Esophagus squamous epithelium (tissue), 5 donors: ENCODE results near the gene EIF3J. TPM values are rescaled to one million over a fixed set of nuclear protein-coding genes. Genes with fewer than 3 reads are reported as not detected.

Experiments used
- DNase-seq: peaks from one replicate; lab custom pipeline; 2025; lab: John Stamatoyannopoulos, UW
- H3K27ac ChIP-seq, 4 donors: fragments of 200-600 bp; sonication (generic); one replicate each; pipeline ENCODE4 v1.5.1; 2016 to 2019; ENCODE audit warnings: mild to moderate bottlenecking in 1 of 4
- H3K27me3 ChIP-seq, 4 donors: fragments of 200-600 bp; sonication (generic); 1 replicate in 3 of 4; 2 replicates in 1 of 4; pipeline versions ENCODE4 v1.5.1 to v1.6.0; 2017 to 2021; ENCODE audit warnings: antibody characterized with exemption in 1 of 4
- H3K36me3 ChIP-seq, 3 donors: fragments of 200-600 bp; sonication (generic); one replicate each; pipeline ENCODE4 v1.5.1; 2016 to 2019
- H3K4me1 ChIP-seq, 3 donors: fragments of 200-600 bp; sonication (generic); one replicate each; pipeline ENCODE4 v1.5.1; 2017 to 2019
- H3K4me3 ChIP-seq, 4 donors: fragments of 200-600 bp; sonication (generic); 1 replicate in 3 of 4; 2 replicates in 1 of 4; pipeline ENCODE4 v1.5.1; 2016 to 2019; ENCODE audit warnings: mild to moderate bottlenecking in 2 of 4, moderate library complexity in 1 of 4
- H3K9me3 ChIP-seq, 3 donors: fragments of 200-600 bp; sonication (generic); one replicate each; pipeline ENCODE4 v1.5.1; 2016 to 2019
- POLR2A ChIP-seq, 4 donors: fragments of 450-650 bp; IDR thresholded peaks; one replicate each; pipeline ENCODE4 v1.6.1; 2017; ENCODE audit warnings: antibody characterized with exemption in 4 of 4, mild to moderate bottlenecking in 4 of 4, moderate library complexity in 3 of 4
- WGBS, 2 donors: methylation state at CpG; one replicate each; pipeline ENCODE4 v1.1.5; 2018; 5-methylcytosine and 5-hydroxymethylcytosine counted together
- intact Hi-C: fragments of 100-400 bp; cut with DNase I; formaldehyde crosslinking; loops from one replicate; pipeline ENCODE4 v1.15.0; 2022
- total RNA-seq, 4 donors: library from RNA; depleted of rRNA; stranded (reverse); fragments of >200 nt; gene quantifications; one replicate each; pipeline ENCODE4 v1.1.0, GENCODE V29; 2016
- TF ChIP-seq, protein P1 (sequence below), 6 experiments: fragments of 450-650 bp in 4 of 6; fragments of 200-600 bp in 2 of 6; sonication (generic) in 2 of 6; IDR thresholded peaks; one replicate each; pipeline ENCODE4 v1.5.1; 2016 to 2019; ENCODE audit warnings: antibody characterized with exemption in 6 of 6, mild to moderate bottlenecking in 4 of 6, moderate library complexity in 4 of 6
- donor health status: DM: yes; HTN: yes; CAD: no.

The EIF3J gene
- total RNA-seq = 10 to 100 TPM; 28.2 to 82.8 (median 58.6) TPM

DNA sequence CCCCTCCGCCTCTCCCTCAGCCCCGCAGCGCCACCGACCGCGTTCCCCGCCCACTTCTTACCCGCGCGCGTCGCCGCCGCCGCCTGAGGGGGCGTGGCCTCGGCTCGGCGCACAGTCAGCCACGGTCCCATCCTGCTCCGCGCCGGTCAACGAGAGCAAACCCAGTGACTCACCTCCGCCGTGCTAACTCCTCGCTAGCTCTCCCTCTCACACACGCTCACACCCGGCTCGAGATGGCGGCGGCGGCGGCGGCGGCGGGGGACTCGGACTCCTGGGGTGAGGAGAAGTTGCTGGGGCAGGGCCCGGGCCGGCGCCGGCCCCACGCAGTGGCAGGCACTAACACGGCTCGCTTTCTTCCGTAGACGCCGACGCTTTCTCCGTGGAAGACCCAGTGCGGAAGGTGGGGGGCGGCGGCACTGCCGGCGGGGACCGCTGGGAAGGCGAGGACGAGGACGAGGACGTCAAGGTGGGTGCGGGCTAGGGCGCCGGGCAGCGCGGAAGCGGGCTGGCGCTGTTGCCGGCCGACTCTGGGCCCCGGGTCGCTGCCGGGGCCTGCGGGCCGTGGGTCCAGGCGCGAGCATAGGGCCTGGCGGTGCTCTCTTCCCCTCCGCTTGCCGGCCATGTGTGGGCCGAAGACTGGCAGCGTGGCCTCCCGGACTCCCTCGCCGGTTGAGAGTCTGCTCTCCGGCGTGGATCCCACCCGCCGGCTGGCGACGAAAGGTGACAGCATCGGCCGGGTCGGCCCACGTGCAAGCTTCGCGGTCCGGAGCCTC lies at the start of gene EIF3J:
EIF3J (plus strand) TSS at position 186 of the 773 bp plus-strand sequence; CDS start at position 234, 48 bp downstream.
- Histone ChIP-seq H3K4me1 (peaks cover 10 to 71% (median 27%) of the 10 kb centered on the region in 3 donors), H3K27ac (peak within 1 kb of the TSS; percentile 97 to 99 (median 98)), H3K36me3 (peaks cover 0 to 33% (median 4%) of the 10 kb centered on the region in 3 donors), H3K9me3 (no peaks in the 10 kb centered on the region), H3K4me3 (peak within 1 kb of the TSS; percentile 96 to 98 (median 98)), H3K27me3 (no peaks in the 10 kb centered on the region)
- peak in 3 of 4 donors; percentile 55 to 79 (median 68) for TF ChIP-seq POLR2A (IDR thresholded peaks at IDR 0.05)
- TF ChIP-seq, protein P1, sequence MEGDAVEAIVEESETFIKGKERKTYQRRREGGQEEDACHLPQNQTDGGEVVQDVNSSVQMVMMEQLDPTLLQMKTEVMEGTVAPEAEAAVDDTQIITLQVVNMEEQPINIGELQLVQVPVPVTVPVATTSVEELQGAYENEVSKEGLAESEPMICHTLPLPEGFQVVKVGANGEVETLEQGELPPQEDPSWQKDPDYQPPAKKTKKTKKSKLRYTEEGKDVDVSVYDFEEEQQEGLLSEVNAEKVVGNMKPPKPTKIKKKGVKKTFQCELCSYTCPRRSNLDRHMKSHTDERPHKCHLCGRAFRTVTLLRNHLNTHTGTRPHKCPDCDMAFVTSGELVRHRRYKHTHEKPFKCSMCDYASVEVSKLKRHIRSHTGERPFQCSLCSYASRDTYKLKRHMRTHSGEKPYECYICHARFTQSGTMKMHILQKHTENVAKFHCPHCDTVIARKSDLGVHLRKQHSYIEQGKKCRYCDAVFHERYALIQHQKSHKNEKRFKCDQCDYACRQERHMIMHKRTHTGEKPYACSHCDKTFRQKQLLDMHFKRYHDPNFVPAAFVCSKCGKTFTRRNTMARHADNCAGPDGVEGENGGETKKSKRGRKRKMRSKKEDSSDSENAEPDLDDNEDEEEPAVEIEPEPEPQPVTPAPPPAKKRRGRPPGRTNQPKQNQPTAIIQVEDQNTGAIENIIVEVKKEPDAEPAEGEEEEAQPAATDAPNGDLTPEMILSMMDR (IDR thresholded peaks at IDR 0.05) = no peak
- intact Hi-C loops = no loop called here
- WGBS, 2 donors = 0% methylated on average over 15 to 19 of the region's 97 CpGs
- peak; percentile 83 for DNase-seq

DNA sequence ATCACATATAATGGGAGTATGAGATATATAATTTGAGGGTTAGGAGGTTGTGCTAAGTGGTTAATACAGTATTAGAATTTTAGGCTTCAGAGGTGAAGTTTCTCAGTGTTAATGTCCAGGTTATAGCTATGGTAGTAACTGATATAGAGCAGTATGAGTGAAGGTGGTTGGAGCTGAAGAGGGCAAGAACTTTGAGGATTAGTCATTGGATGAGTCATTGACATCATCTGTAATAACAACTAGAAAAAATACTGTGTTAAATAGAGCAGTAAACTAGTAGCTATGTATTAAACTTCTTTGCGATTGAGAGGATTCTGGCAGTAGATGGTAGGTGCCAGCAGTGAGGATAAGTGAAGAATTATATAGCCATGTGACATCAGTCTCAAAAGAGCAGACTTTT lies 47.5 kb upstream of the EIF3J start:
- intact Hi-C loops = no loop called here
- TF ChIP-seq, protein P1 (IDR thresholded peaks at IDR 0.05) = no peak
- TF ChIP-seq POLR2A (IDR thresholded peaks at IDR 0.05) = no peak
- Histone ChIP-seq H3K36me3 (peaks cover 0 to 82% (median 15%) of the 10 kb centered on the region in 3 donors), H3K27me3 (no peaks in the 10 kb centered on the region), H3K4me1 (peaks cover 0 to 10% (median 0%) of the 10 kb centered on the region in 3 donors), H3K27ac (no peak overlapping the region), H3K9me3 (no peaks in the 10 kb centered on the region), H3K4me3 (no peak overlapping the region)
- 33 to 45% methylated on average over 1 of the region's 1 CpG for WGBS, 2 donors
- DNase-seq = no peak

- Histone ChIP-seq H3K4me1 (peaks cover 0 to 10% (median 0%) of the 10 kb centered on the region in 3 donors), H3K27ac (no peak overlapping the region), H3K9me3 (no peaks in the 10 kb centered on the region), H3K36me3 (peaks cover 0 to 81% (median 15%) of the 10 kb centered on the region in 3 donors), H3K27me3 (no peaks in the 10 kb centered on the region), H3K4me3 (no peak overlapping the region)
- intact Hi-C loops = no loop called here
- 66 to 70% methylated on average over 3 of the region's 3 CpGs for WGBS, 2 donors
- no peak for DNase-seq
- TF ChIP-seq, protein P1 (IDR thresholded peaks at IDR 0.05) = no peak
Measured at GRCh38 chr15:44490622-44491021, 46.3 kb upstream of the EIF3J start.

DNA sequence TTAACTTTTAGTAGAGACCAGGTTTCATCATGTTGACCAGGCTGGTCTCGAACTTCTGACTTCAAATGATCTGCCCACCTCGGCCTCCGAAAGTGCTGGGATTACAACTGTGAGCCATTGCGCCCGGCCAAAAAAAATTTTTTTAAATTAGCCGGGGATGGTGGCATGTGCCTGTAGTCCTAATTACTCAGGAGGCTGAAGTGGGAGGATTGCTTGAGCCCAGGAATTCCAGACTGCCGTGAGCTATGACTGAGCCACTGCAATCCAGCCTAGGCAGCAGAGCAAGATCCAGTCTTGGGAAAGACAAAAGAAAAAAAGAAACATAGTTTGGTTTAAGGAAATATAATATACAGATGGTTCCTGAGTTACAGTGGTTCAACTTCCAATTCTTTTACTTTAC lies 44.9 kb upstream of the EIF3J start:
- Histone ChIP-seq H3K4me1 (peaks cover 0 to 10% (median 0%) of the 10 kb centered on the region in 3 donors), H3K27ac (no peak overlapping the region), H3K27me3 (no peaks in the 10 kb centered on the region), H3K4me3 (no peak overlapping the region), H3K9me3 (no peaks in the 10 kb centered on the region), H3K36me3 (peaks cover 0 to 84% (median 12%) of the 10 kb centered on the region in 3 donors)
- intact Hi-C loops = no loop called here
- DNase-seq = no peak
- WGBS, 2 donors = 88 to 100% methylated on average over 5 to 7 of the region's 7 CpGs
- no peak for TF ChIP-seq POLR2A (IDR thresholded peaks at IDR 0.05)
- TF ChIP-seq, protein P1 (IDR thresholded peaks at IDR 0.05) = no peak

- 81 to 85% methylated on average over 3 of the region's 3 CpGs for WGBS, 2 donors
Measured at GRCh38 chr15:44492672-44493071, 44.3 kb upstream of the EIF3J start.

More at GRCh38 chr15:44492672-44493071, 44.3 kb upstream of the EIF3J start:
- intact Hi-C loops = no loop called here
- H3K36me3 ChIP-seq = peaks cover 0 to 84% (median 5%) of the 10 kb centered on the region in 3 donors
- DNase-seq = no peak
- no peaks in the 10 kb centered on the region for H3K9me3 ChIP-seq
- TF ChIP-seq, protein P1 (IDR thresholded peaks at IDR 0.05) = no peak
- no peak for TF ChIP-seq POLR2A (IDR thresholded peaks at IDR 0.05)
- H3K27ac ChIP-seq = no peak overlapping the region
- H3K27me3 ChIP-seq = no peaks in the 10 kb centered on the region
- H3K4me3 ChIP-seq = no peak overlapping the region
- H3K4me1 ChIP-seq = peaks cover 0 to 10% (median 0%) of the 10 kb centered on the region in 3 donors
